Progenitor cell of endocrine pancreas (in vitro differentiated cells): ENCODE measurements around the gene PPA2. TPM values are rescaled to one million over a fixed set of nuclear protein-coding genes. Genes with fewer than 3 reads are reported as not detected.

Experiments
- DNase-seq: peaks from one replicate; pipeline ENCODE4 v3.0.0; 2021; ENCODE audit warnings: low spot score; ENCODE audit not compliant: unreplicated experiment
- H3K27ac Mint-ChIP-seq: 2 replicates; pipeline ENCODE4 v1.8.0; 2021; ENCODE audit warnings: mild to moderate bottlenecking, moderate library complexity, mixed read lengths
- H3K27me3 Mint-ChIP-seq: 2 replicates; pipeline ENCODE4 v1.8.0; 2021; ENCODE audit warnings: mixed read lengths
- H3K36me3 Mint-ChIP-seq: 2 replicates; pipeline ENCODE4 v1.8.0; 2022; ENCODE audit warnings: mixed read lengths; ENCODE audit not compliant: insufficient read depth
- H3K4me1 Mint-ChIP-seq: 2 replicates; pipeline ENCODE4 v1.8.0; 2021; ENCODE audit warnings: low read depth, mixed read lengths
- H3K4me3 Mint-ChIP-seq: 2 replicates; pipeline ENCODE4 v1.8.0; 2021; ENCODE audit warnings: low read depth, mild to moderate bottlenecking, moderate library complexity, mixed read lengths
- H3K9me3 Mint-ChIP-seq: 2 replicates; pipeline ENCODE4 v1.8.0; 2021; ENCODE audit warnings: low read depth, mixed read lengths
- CTCF ChIP-seq: fragments of 200-600 bp; sonication (generic); IDR thresholded peaks from one replicate; pipeline ENCODE4 v1.5.0; 2021; ENCODE audit warnings: antibody characterized with exemption, mild to moderate bottlenecking; ENCODE audit not compliant: unreplicated experiment
- total RNA-seq: library from RNA; stranded (reverse); gene quantifications from 2 replicates; pipeline ENCODE4 v1.2.1, GENCODE V29; 2021

PPA2 gene
- total RNA-seq, 1 donor from 2014 or later = 83.6 TPM

GRCh38 chr4:105373324-105373723 is 100.5 kb downstream of the PPA2 start:
- Mint-ChIP-seq H3K4me3 (no peak overlapping the region), H3K27me3 (no peaks in the 10 kb centered on the region), H3K27ac (no peak overlapping the region), H3K4me1 (no peaks in the 10 kb centered on the region), H3K36me3 (peaks cover 6% of the 10 kb centered on the region), H3K9me3 (peaks cover 4% of the 10 kb centered on the region)
- no peak for TF ChIP-seq CTCF
- no peak for DNase-seq

GRCh38 chr4:105369988-105370387 is 103.9 kb downstream of the PPA2 start:
- no peak overlapping the region for H3K27ac Mint-ChIP-seq
- peaks cover 26% of the 10 kb centered on the region for H3K9me3 Mint-ChIP-seq
- H3K4me1 Mint-ChIP-seq = no peaks in the 10 kb centered on the region
- no peak for DNase-seq
- no peaks in the 10 kb centered on the region for H3K27me3 Mint-ChIP-seq
- no peak for TF ChIP-seq CTCF
- no peak overlapping the region for H3K4me3 Mint-ChIP-seq
- H3K36me3 Mint-ChIP-seq = peaks cover 36% of the 10 kb centered on the region

- DNase-seq = no peak
- Mint-ChIP-seq H3K4me1 (no peaks in the 10 kb centered on the region), H3K27ac (no peak overlapping the region), H3K27me3 (no peaks in the 10 kb centered on the region), H3K36me3 (peaks cover 23% of the 10 kb centered on the region), H3K9me3 (peaks cover 13% of the 10 kb centered on the region), H3K4me3 (no peak overlapping the region)
- TF ChIP-seq CTCF = no peak
These were observed 112.8 kb downstream of the PPA2 start for GRCh38 chr4:105361053-105361452.

- no peak overlapping the region for H3K4me3 Mint-ChIP-seq
- H3K27me3 Mint-ChIP-seq = no peaks in the 10 kb centered on the region
- no peak for TF ChIP-seq CTCF
- no peak for DNase-seq
- peaks cover 5% of the 10 kb centered on the region for H3K9me3 Mint-ChIP-seq
- H3K27ac Mint-ChIP-seq = no peak overlapping the region
- peaks cover 9% of the 10 kb centered on the region for H3K36me3 Mint-ChIP-seq
- H3K4me1 Mint-ChIP-seq = peaks cover 4% of the 10 kb centered on the region
These were observed 116.4 kb downstream of the PPA2 start for GRCh38 chr4:105357258-105357980.

- no peak for DNase-seq
- Mint-ChIP-seq H3K4me1 (peaks cover 5% of the 10 kb centered on the region), H3K27ac (no peak overlapping the region), H3K36me3 (peaks cover 9% of the 10 kb centered on the region), H3K4me3 (no peak overlapping the region), H3K27me3 (no peaks in the 10 kb centered on the region), H3K9me3 (peaks cover 5% of the 10 kb centered on the region)
- no peak for TF ChIP-seq CTCF
These were observed 117.7 kb downstream of the PPA2 start for GRCh38 chr4:105356194-105356593.
